ENCODE measurements around the gene KCND3. TPM values are rescaled to one million over a fixed set of nuclear protein-coding genes. Genes with fewer than 3 reads are reported as not detected.

The KCND3 gene
- total RNA-seq, 1 donor from 2014 or later = 2.6 TPM

GRCh38 chr1:111739925-111740765, 249.3 kb downstream of the KCND3 start:
- peak; percentile 72 for DNase-seq

GRCh38 chr1:111739194-111739924, 250.1 kb downstream of the KCND3 start, which contains the start of gene INKA2:
INKA2 (minus strand) TSS chr1:111739395; CDS start chr1:111739242, 153 bp downstream.
- peak; percentile 95 for DNase-seq

DNA sequence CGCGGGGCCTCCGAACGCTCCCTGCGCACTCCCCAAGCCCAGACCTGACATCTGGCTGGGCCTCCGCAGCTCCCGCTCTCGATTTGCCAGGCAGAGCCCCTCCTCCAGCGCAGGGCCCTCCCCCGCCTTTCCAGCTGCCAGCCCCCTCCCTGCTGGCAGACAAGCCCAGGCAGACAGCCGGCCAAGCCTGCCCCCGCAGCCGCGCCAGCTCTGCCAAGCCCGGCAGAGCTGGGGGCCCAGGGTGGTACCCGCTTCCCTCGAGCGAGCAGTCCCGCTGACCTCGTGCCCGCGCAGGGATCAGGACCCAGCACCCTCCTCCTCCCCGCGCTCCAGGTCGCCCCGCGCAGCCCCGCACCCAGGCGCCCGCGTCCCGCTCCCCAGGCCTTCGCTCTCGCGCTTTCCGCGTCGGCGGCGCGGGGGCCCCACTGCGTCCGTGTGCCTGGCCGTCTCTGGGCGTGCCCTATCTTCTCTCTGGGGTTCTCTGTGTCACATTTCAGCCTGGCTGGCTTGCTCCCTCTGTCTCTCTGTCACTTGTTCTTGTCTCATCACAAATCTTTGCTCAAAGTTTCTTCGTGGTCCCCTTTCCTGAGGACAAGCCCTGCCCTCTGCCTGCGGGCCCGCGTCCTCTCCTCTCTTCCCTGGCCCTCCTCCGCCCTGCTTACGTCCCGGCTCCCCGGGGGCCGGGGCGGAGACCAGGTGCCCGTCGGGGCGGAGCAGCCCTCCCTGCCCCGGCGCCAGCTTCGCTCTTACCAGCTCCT, 250.9 kb downstream of the KCND3 start:
- DNase-seq = peak; percentile 95

GRCh38 chr1:111738133-111738435, 251.4 kb downstream of the KCND3 start:
- no peak for DNase-seq

GRCh38 chr1:111737216-111738132, 252.0 kb downstream of the KCND3 start:
- DNase-seq = no peak

- DNase-seq = peak; percentile 87
Measured at GRCh38 chr1:111736548-111737215, 252.8 kb downstream of the KCND3 start.

DNA sequence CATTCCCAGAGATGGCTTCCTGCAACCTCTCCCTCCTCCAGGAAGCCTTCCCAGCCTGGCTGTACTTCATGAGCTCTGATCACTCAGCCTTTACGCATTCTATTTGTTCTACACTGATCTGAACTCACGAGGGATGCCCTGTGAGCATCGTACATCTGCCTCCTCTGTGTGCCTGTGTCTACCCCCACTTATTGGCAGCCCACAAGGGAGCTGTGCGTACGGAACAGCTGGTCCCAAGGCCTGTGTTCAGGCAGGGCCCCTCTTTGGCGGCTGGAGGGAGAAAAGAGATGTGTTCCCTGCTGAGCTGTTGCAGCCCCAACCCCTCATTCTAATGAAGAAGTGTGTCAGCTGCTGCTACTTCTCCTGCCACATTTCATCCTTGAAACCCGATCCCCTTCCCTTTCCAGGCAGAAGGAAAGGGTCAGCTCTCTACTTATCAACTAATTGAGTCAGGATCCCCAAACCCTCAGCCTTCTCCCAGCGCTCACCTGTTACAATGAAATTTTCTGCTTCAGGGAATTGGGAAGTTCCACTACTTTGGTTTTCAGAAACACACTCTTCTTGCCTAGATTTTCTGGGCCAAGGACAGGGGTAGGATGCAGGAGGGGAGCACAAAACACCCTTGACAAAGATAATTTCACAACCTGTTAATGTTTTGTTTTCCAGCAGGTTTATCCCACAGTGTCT, 253.5 kb downstream of the KCND3 start:
- peak; percentile 94 for DNase-seq

DNA sequence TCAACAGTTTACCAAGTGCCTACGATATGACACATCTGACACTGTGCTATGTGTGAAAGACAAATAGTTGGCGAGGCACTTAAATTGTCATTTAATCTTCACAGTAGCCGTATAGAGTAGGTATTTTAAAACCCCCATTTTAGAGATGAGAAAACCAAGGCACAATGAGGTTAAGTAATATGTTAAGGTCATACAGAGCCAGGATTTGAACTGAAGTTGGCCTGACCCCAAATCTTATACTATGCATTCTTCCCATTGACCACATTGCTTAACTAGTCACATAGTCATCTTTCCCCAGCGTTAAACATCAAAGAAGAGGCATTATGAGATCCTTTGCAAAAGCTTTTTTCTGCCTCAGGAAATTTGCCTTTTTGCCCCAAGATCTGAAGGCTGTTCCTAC, 254.1 kb downstream of the KCND3 start:
- DNase-seq = no peak

- no peak for DNase-seq
Measured at GRCh38 chr1:111734856-111735255, 254.6 kb downstream of the KCND3 start.

- no peak for DNase-seq
Measured at GRCh38 chr1:111734426-111734825, 255.0 kb downstream of the KCND3 start.

- DNase-seq = no peak
Measured at GRCh38 chr1:111733992-111734341, 255.5 kb downstream of the KCND3 start.

- peak; percentile 90 for DNase-seq
Measured at GRCh38 chr1:111733183-111733991, 256.1 kb downstream of the KCND3 start.

DNA sequence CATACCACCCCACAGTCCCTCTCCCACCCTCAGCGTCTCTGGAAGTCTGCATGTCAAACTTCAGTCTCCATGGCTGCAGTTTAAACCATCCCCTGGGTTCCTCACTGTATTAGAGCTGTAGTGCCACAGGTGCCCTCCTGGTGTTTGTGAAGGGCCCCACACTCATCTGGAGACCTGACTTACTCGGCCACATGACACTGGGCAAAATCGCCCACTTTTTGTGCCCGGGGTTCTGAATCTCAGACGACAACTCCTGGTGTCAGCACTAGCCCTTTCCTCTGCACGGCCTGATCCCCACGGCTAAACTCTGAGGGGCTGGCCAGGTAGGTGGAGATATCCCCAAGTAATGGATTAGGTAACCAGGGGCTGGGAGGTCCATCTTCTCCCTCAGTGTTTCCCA, 256.8 kb downstream of the KCND3 start:
- no peak for DNase-seq

DNA sequence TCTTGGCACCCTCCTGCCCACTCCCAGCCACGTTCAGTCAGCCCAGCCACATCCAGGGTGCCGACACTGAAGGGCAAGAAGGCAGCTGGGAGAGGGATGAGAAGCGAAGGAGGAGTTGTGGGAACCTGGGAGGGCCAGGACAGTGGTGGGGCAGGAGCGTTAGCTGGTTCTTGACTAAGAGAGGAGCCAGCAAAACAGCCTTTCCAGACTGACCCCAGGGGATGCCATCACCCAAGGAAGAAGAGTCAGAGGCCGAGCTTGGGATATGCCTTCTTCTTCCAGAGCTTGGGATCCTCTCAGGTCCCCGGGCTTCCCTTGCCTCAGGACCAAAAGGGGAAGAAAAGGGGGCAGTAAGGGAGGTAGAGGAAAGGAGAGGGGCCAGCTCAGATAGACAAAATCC, 257.5 kb downstream of the KCND3 start:
- no peak for DNase-seq

- no peak for DNase-seq
Measured at GRCh38 chr1:111730706-111731105, 258.8 kb downstream of the KCND3 start.

GRCh38 chr1:111729946-111730681, 259.4 kb downstream of the KCND3 start:
- peak; percentile 87 for DNase-seq

GRCh38 chr1:111729271-111729921, 260.1 kb downstream of the KCND3 start:
- peak; percentile 98 for DNase-seq

- no peak for DNase-seq
Measured at GRCh38 chr1:111727056-111727455, 262.4 kb downstream of the KCND3 start.

Measured in tongue (tissue), 2 donors.